Measurements from ENCODE around the gene PI4KA. TPM values are rescaled to one million over a fixed set of nuclear protein-coding genes. Genes with fewer than 3 reads are reported as not detected.
A peak's percentile ranks its signal among the peaks of the same experiment; 100 is the strongest.

PI4KA gene
- total RNA-seq, 4 donors from 2014 or later, result 42.5 to 81.3 (median 66.1) TPM

- no peak for TF ChIP-seq CTCF (IDR thresholded peaks at IDR 0.05)
- WGBS, 2 donors, result 25 to 37% methylated on average over 8 of the region's 8 CpGs
- no peak for DNase-seq (ENCODE audit: low spot score in 2 of 2)
- intact Hi-C loops (cut with DNase I; ENCODE audit: low total_unique reads), result loop anchor here (5.0 kb wide), 1 partner anchor 148 kb away; no protein-coding TSS in a partner anchor
- H3K4me3 ChIP-seq (ENCODE audit: low read depth, poor library complexity, severe bottlenecking), result peak overlapping the region; percentile 92
Observed at GRCh38 chr22:20859615-20860014, 1.0 kb upstream of the PI4KA start.

- peak; percentile 74 to 98 for DNase-seq (ENCODE audit: low spot score in 2 of 2)
- intact Hi-C loops (cut with DNase I; ENCODE audit: low total_unique reads), result loop anchor here (5.0 kb wide), 1 partner anchor 149 kb away; no protein-coding TSS in a partner anchor
- 1% methylated on average over 29 to 35 of the region's 38 CpGs for WGBS, 2 donors
- no peak for TF ChIP-seq CTCF (IDR thresholded peaks at IDR 0.05)
- peak overlapping the region; percentile 88 for H3K4me3 ChIP-seq (ENCODE audit: low read depth, poor library complexity, severe bottlenecking)
Observed at GRCh38 chr22:20857838-20858614, 585 bp downstream of the PI4KA start.

- intact Hi-C loops (cut with DNase I; ENCODE audit: low total_unique reads), result loop anchor here (5.0 kb wide), 1 partner anchor 150 kb away; no protein-coding TSS in a partner anchor
- WGBS, 2 donors, result 43% methylated on average over 7 of the region's 7 CpGs
- no peak for TF ChIP-seq CTCF (IDR thresholded peaks at IDR 0.05)
- no peak for TF ChIP-seq POLR2A (IDR thresholded peaks at IDR 0.05)
- DNase-seq (ENCODE audit: low spot score in 2 of 2), result no peak
- H3K4me3 ChIP-seq (ENCODE audit: low read depth, poor library complexity, severe bottlenecking), result no peak overlapping the region
Observed at GRCh38 chr22:20857247-20857643, 1.4 kb downstream of the PI4KA start.

- 83% methylated on average over 3 of the region's 3 CpGs for WGBS, 2 donors
- TF ChIP-seq CTCF (IDR thresholded peaks at IDR 0.05), result no peak
- intact Hi-C loops (cut with DNase I; ENCODE audit: low total_unique reads), result no loop called here
- no peak overlapping the region for H3K4me3 ChIP-seq (ENCODE audit: low read depth, poor library complexity, severe bottlenecking)
- peak in 1 of 2 donors; percentile 40 for DNase-seq (ENCODE audit: low spot score in 2 of 2)
Observed at GRCh38 chr22:20853236-20853660, 5.4 kb downstream of the PI4KA start.

- intact Hi-C loops (cut with DNase I; ENCODE audit: low total_unique reads), result no loop called here
- DNase-seq (ENCODE audit: low spot score in 2 of 2), result no peak
- 78 to 81% methylated on average over 6 of the region's 6 CpGs for whole genome bisulfite sequencing, 2 donors
- TF ChIP-seq CTCF (IDR thresholded peaks at IDR 0.05) (no peak), POLR2A (IDR thresholded peaks at IDR 0.05) (no peak)
- H3K4me3 ChIP-seq (ENCODE audit: low read depth, poor library complexity, severe bottlenecking), result no peak overlapping the region
Observed at GRCh38 chr22:20852503-20852902, 6.1 kb downstream of the PI4KA start.
